Prostate gland (tissue), 2 donors: ENCODE measurements around the gene CYCS. TPM values are rescaled to one million over a fixed set of nuclear protein-coding genes. Genes with fewer than 3 reads are reported as not detected.

ENCODE experiments used
- DNase-seq: peaks from one replicate; pipeline ENCODE4 v3.0.0-alpha.2; 2019; ENCODE audit warnings: low spot score
- H3K27ac ChIP-seq, 2 donors: fragments of 200-600 bp; sonication (generic); 2 replicates each; pipeline ENCODE4 v1.5.1; 2017 to 2019
- H3K27me3 ChIP-seq: fragments of 200-600 bp; sonication (generic); replicated peaks from 2 replicates; pipeline ENCODE4 v1.5.1; 2019; ENCODE audit not compliant: insufficient read depth
- H3K36me3 ChIP-seq, 2 donors: fragments of 200-600 bp; sonication (generic); 1 replicate in 1 of 2; 2 replicates in 1 of 2; pipeline versions ENCODE4 v1.5.1 to v1.8.1; 2017 to 2019
- H3K4me1 ChIP-seq: fragments of 200-600 bp; sonication (generic); replicated peaks from 2 replicates; pipeline ENCODE4 v1.5.1; 2019
- H3K4me3 ChIP-seq, 2 donors: fragments of 200-600 bp; sonication (generic); 2 replicates each; pipeline ENCODE4 v1.5.1; 2017 to 2019
- H3K9me3 ChIP-seq: fragments of 200-600 bp; sonication (generic); 2 replicates; pipeline ENCODE4 v1.5.1; 2017
- CTCF ChIP-seq, 4 experiments: fragments of 200-600 bp in 2 of 4; fragments of 450-650 bp in 2 of 4; sonication (generic) in 2 of 4; IDR thresholded peaks; 1 replicate in 3 of 4; 2 replicates in 1 of 4; pipeline ENCODE4 v1.5.1; 2016 to 2019; ENCODE audit warnings: antibody characterized with exemption in 4 of 4, mild to moderate bottlenecking in 2 of 4, moderate library complexity in 2 of 4
- POLR2A ChIP-seq: fragments of 450-650 bp; IDR thresholded peaks from one replicate; pipeline ENCODE4 v1.6.1; 2016; ENCODE audit warnings: antibody characterized with exemption, mild to moderate bottlenecking
- POLR2AphosphoS5 ChIP-seq: sonication (generic); formaldehyde crosslinking; IDR thresholded peaks from one replicate; pipeline ENCODE4 v1.6.1; 2017; ENCODE audit warnings: antibody characterized with exemption
- WGBS: methylation state at CpG from one replicate; pipeline ENCODE4 v1.1.5; 2018; 5-methylcytosine and 5-hydroxymethylcytosine counted together
- intact Hi-C: fragments of 100-400 bp; cut with DNase I; formaldehyde crosslinking; loops from one replicate; pipeline ENCODE4 v1.14.2; 2022
- total RNA-seq, 2 donors: library from RNA; depleted of rRNA; stranded (reverse); fragments of >200 nt; gene quantifications; one replicate each; pipeline ENCODE4 v1.1.0, GENCODE V29; 2016

The CYCS gene
- 10 to 100 TPM; 36.3 to 36.6 TPM for total RNA-seq

GRCh38 chr7:25125137-25125946 is at the start of gene CYCS:
Gene CYCS, minus strand, starts transcription at chr7:25125260. Its CDS starts 1,141 bp downstream, at chr7:25124119.
- H3K9me3 ChIP-seq = no peaks in the 10 kb centered on the region
- peak within 1 kb of the TSS; percentile 87 to 89 for H3K27ac ChIP-seq
- under 1% methylated on average over 56 of the region's 67 CpGs for WGBS
- peak in 1 of 4 experiments; percentile 30 for TF ChIP-seq CTCF (IDR thresholded peaks at IDR 0.05)
- TF ChIP-seq POLR2A = peak; percentile 98
- peak; percentile 100 for TF ChIP-seq POLR2AphosphoS5
- H3K36me3 ChIP-seq = no peaks in the 10 kb centered on the region
- H3K27me3 ChIP-seq = no peaks in the 10 kb centered on the region
- H3K4me1 ChIP-seq = no peaks in the 10 kb centered on the region
- intact Hi-C loops = no loop called here
- H3K4me3 ChIP-seq = peak within 1 kb of the TSS; percentile 86 to 93
- peak; percentile 99 for DNase-seq

GRCh38 chr7:25173184-25173583 is 48.1 kb upstream of the CYCS start:
- no peak for DNase-seq
- Histone ChIP-seq H3K27ac (no peak overlapping the region), H3K27me3 (no peaks in the 10 kb centered on the region), H3K9me3 (no peaks in the 10 kb centered on the region), H3K36me3 (no peaks in the 10 kb centered on the region), H3K4me1 (no peaks in the 10 kb centered on the region), H3K4me3 (no peak overlapping the region)
- intact Hi-C loops = no loop called here
- TF ChIP-seq POLR2AphosphoS5 (no peak), CTCF (IDR thresholded peaks at IDR 0.05) (no peak), POLR2A (no peak)
- WGBS = 35% methylated on average over 4 of the region's 4 CpGs

- DNase-seq = no peak
- Histone ChIP-seq H3K27ac (no peak overlapping the region), H3K36me3 (no peaks in the 10 kb centered on the region), H3K27me3 (no peaks in the 10 kb centered on the region), H3K4me3 (no peak overlapping the region), H3K9me3 (no peaks in the 10 kb centered on the region), H3K4me1 (no peaks in the 10 kb centered on the region)
- no peak for TF ChIP-seq POLR2A
- no peak for TF ChIP-seq CTCF (IDR thresholded peaks at IDR 0.05)
- no peak for TF ChIP-seq POLR2AphosphoS5
- 97% methylated on average over 1 of the region's 1 CpG for WGBS
- intact Hi-C loops = no loop called here
These were observed 46.5 kb upstream of the CYCS start for GRCh38 chr7:25171516-25171915.

GRCh38 chr7:25171071-25171470 is 46.0 kb upstream of the CYCS start:
- no peak overlapping the region for H3K4me3 ChIP-seq
- no peaks in the 10 kb centered on the region for H3K36me3 ChIP-seq
- no peak overlapping the region for H3K27ac ChIP-seq
- no peaks in the 10 kb centered on the region for H3K9me3 ChIP-seq
- intact Hi-C loops = no loop called here
- no peak for TF ChIP-seq POLR2AphosphoS5
- no peaks in the 10 kb centered on the region for H3K4me1 ChIP-seq
- H3K27me3 ChIP-seq = no peaks in the 10 kb centered on the region
- 95% methylated on average over 1 of the region's 1 CpG for WGBS
- DNase-seq = no peak

- H3K36me3 ChIP-seq = no peaks in the 10 kb centered on the region
- DNase-seq = no peak
- no peak for TF ChIP-seq POLR2A
- no peak for TF ChIP-seq CTCF (IDR thresholded peaks at IDR 0.05)
- TF ChIP-seq POLR2AphosphoS5 = no peak
- no peaks in the 10 kb centered on the region for H3K9me3 ChIP-seq
- no peaks in the 10 kb centered on the region for H3K27me3 ChIP-seq
- no peak overlapping the region for H3K27ac ChIP-seq
- H3K4me1 ChIP-seq = no peaks in the 10 kb centered on the region
- WGBS = 98% methylated on average over 7 of the region's 7 CpGs
- no peak overlapping the region for H3K4me3 ChIP-seq
- intact Hi-C loops = no loop called here
These were observed 44.6 kb upstream of the CYCS start for GRCh38 chr7:25169683-25170082.
